HepG2 (cell line): Measurements from ENCODE around the gene BABAM1. TPM values are rescaled to one million over a fixed set of nuclear protein-coding genes. Genes with fewer than 3 reads are reported as not detected.

Source experiments
- ATAC-seq: fragments of 200-7000 bp; cut with Tn5 transposase; 3 replicates; pipeline ENCODE4 v1.9.1; 2020; ENCODE audit warnings: mild to moderate bottlenecking, moderate library complexity
- BruUV-seq: library from RNA; stranded (reverse); fragments of 400-500 nt; replicated peaks from 2 replicates; lab custom pipeline; 2021; lab: Mats Ljungman, UMichigan
- CTCF ChIA-PET: fragments of 300-600 bp; formaldehyde crosslinking; extraction: SDS; loops from one replicate; lab custom pipeline; 2021; ENCODE audit warnings: low total read pairs, inconsistent platforms, low intra/inter-chr PET ratio; lab: Yijun Ruan, JAX
- POLR2A ChIA-PET: fragments of 350-600 bp; sonication (Branson Sonifier 250); formaldehyde crosslinking; loops from one replicate; lab custom pipeline; 2020; ENCODE audit warnings: antibody characterized with exemption, inconsistent platforms; lab: Yijun Ruan, JAX
- DNase-seq: peaks from one replicate; pipeline ENCODE4 v3.0.0-alpha.2; 2015; ENCODE audit warnings: low spot score
- FAIRE-seq: peaks from 3 replicates; lab custom pipeline; 2011; peaks lifted over from hg19 to GRCh38; lab: Jason Lieb, UNC
- H2AFZ ChIP-seq: one replicate; pipeline ENCODE4 v1.6.1; 2011; ENCODE audit warnings: low read length, inconsistent platforms
- H3K27ac ChIP-seq: fragments of 300-600 bp; 3 replicates; pipeline ENCODE4 v1.8.0; 2011; ENCODE audit warnings: mixed run types, mild to moderate bottlenecking, mixed read lengths, low read length, inconsistent platforms; ENCODE audit not compliant: insufficient read depth; ENCODE audit errors: extremely low read length
- H3K27me3 ChIP-seq, 2 experiments: fragments of 200-600 bp in 1 of 2; 2 replicates in 1 of 2; 3 replicates in 1 of 2; pipeline versions ENCODE4 v1.6.0 to v1.8.0; 2011; ENCODE audit warnings: low read length in 2 of 2, mild to moderate bottlenecking in 2 of 2, moderate library complexity in 2 of 2, inconsistent platforms in 1 of 2; ENCODE audit not compliant: insufficient read depth in 2 of 2, control insufficient read depth in 1 of 2
- H3K36me3 ChIP-seq, 2 experiments: fragments of 200-600 bp in 1 of 2; replicated peaks in 1 of 2; 2 replicates in 1 of 2; 3 replicates in 1 of 2; pipeline versions ENCODE4 v1.5.1 to v1.8.0; 2011; ENCODE audit warnings: low read length in 2 of 2, inconsistent platforms in 1 of 2; ENCODE audit not compliant: insufficient read depth in 2 of 2, control insufficient read depth in 1 of 2
- H3K4me1 ChIP-seq: 2 replicates; pipeline ENCODE4 v1.5.1; 2012; ENCODE audit warnings: low read length, inconsistent platforms; ENCODE audit not compliant: insufficient read depth
- H3K4me2 ChIP-seq: 2 replicates; pipeline ENCODE4 v1.6.0; 2011; ENCODE audit warnings: low read depth, low read length, inconsistent platforms
- H3K4me3 ChIP-seq, 3 experiments: fragments of 200-600 bp in 1 of 3; sonication (generic), shearing (Covaris generic) in 1 of 3; replicated peaks in 1 of 3; 2 replicates each; pipeline ENCODE4 v1.5.1; 2011 to 2016; ENCODE audit warnings: low read length in 3 of 3, inconsistent platforms in 2 of 3, low read depth in 2 of 3, mild to moderate bottlenecking in 2 of 3, control low read depth in 1 of 3, mixed read lengths in 1 of 3; ENCODE audit not compliant: insufficient read depth in 1 of 3
- H3K79me2 ChIP-seq: one replicate; pipeline ENCODE4 v1.6.1; 2011; ENCODE audit warnings: low read length, inconsistent platforms; ENCODE audit not compliant: insufficient read depth
- H3K9ac ChIP-seq: 2 replicates; pipeline ENCODE4 v1.6.0; 2011; ENCODE audit warnings: mild to moderate bottlenecking, low read depth, low read length, inconsistent platforms; ENCODE audit not compliant: insufficient read depth
- H3K9me3 ChIP-seq: 2 replicates; pipeline ENCODE4 v1.5.1; 2012; ENCODE audit warnings: mild to moderate bottlenecking, low read length
- H4K20me1 ChIP-seq: 2 replicates; pipeline ENCODE4 v1.6.0; 2011; ENCODE audit warnings: inconsistent platforms, mild to moderate bottlenecking, low read length, moderate library complexity; ENCODE audit not compliant: insufficient read depth
- AGO2 ChIP-seq: fragments of 200-400 bp; formaldehyde crosslinking; optimal IDR thresholded peaks from 2 replicates; pipeline ENCODE3; 2017; ENCODE audit warnings: mild to moderate bottlenecking, low read depth, low read length, moderate library complexity
- CERS6 ChIP-seq: sonication (generic); formaldehyde crosslinking; IDR thresholded peaks from 2 replicates; pipeline ENCODE4 v1.5.0; 2020; ENCODE audit warnings: missing genetic modification reagents
- DMAP1 ChIP-seq: IDR thresholded peaks from 2 replicates; pipeline ENCODE4 v1.6.1; 2016
- FOXK2 ChIP-seq: fragments of 450-650 bp; IDR thresholded peaks from 2 replicates; pipeline ENCODE4 v1.6.1; 2016
- IRF1 ChIP-seq: sonication (generic); formaldehyde crosslinking; IDR thresholded peaks from 2 replicates; pipeline ENCODE4 v1.4.0; 2020; ENCODE audit warnings: low read depth, mild to moderate bottlenecking, missing genetic modification reagents
- MAX ChIP-seq: IDR thresholded peaks from 2 replicates; pipeline ENCODE4 v1.6.1; 2012; ENCODE audit warnings: inconsistent platforms
- MYC ChIP-seq: sonication (generic); formaldehyde crosslinking; IDR thresholded peaks from 2 replicates; pipeline ENCODE4 v1.9.0; 2021; ENCODE audit warnings: missing genetic modification reagents, borderline replicate concordance
- RFXANK ChIP-seq: IDR thresholded peaks from 2 replicates; pipeline ENCODE4 v1.6.1; 2016
- SP5 ChIP-seq: IDR thresholded peaks from 2 replicates; pipeline ENCODE4 v1.6.1; 2016; ENCODE audit warnings: low read depth, borderline replicate concordance
- ZBTB25 ChIP-seq: IDR thresholded peaks from 2 replicates; pipeline ENCODE4 v1.6.1; 2018; ENCODE audit warnings: missing genetic modification reagents
- ZFP37 ChIP-seq: sonication (generic); formaldehyde crosslinking; IDR thresholded peaks from 2 replicates; pipeline ENCODE4 v1.4.0; 2020; ENCODE audit warnings: missing genetic modification reagents, borderline replicate concordance
- ZFY ChIP-seq: sonication (generic); formaldehyde crosslinking; IDR thresholded peaks from 2 replicates; pipeline ENCODE4 v1.4.0; 2020; ENCODE audit warnings: missing genetic modification reagents
- ZNF362 ChIP-seq: sonication (generic); formaldehyde crosslinking; IDR thresholded peaks from 2 replicates; pipeline ENCODE4 v1.4.0; 2020; ENCODE audit warnings: missing genetic modification reagents, mild to moderate bottlenecking, borderline replicate concordance
- ZNF367 ChIP-seq: sonication (generic); formaldehyde crosslinking; IDR thresholded peaks from 2 replicates; pipeline ENCODE4 v1.4.0; 2020; ENCODE audit warnings: missing genetic modification reagents, borderline replicate concordance
- ZNF556 ChIP-seq: sonication (generic); formaldehyde crosslinking; IDR thresholded peaks from 2 replicates; pipeline ENCODE4 v1.4.0; 2020; ENCODE audit warnings: mild to moderate bottlenecking, missing genetic modification reagents, borderline replicate concordance
- ZNF569 ChIP-seq: sonication (generic); formaldehyde crosslinking; IDR thresholded peaks from 2 replicates; pipeline ENCODE4 v1.5.0; 2020; ENCODE audit warnings: mild to moderate bottlenecking, missing genetic modification reagents, moderate library complexity, borderline replicate concordance
- ZSCAN12 ChIP-seq: sonication (generic); formaldehyde crosslinking; IDR thresholded peaks from 2 replicates; pipeline ENCODE4 v1.9.0; 2021; ENCODE audit warnings: mild to moderate bottlenecking, missing genetic modification reagents
- WGBS: methylation state at CpG from one replicate; pipeline ENCODE4 v1.1.6; 2017; ENCODE audit warnings: low lambda C conversion rate; 5-methylcytosine and 5-hydroxymethylcytosine counted together
- in situ Hi-C: cut with HindIII; loops from 2 replicates; pipeline ENCODE4 v1.10.0; 2017; ENCODE audit warnings: low pct_unique_long_range_greater_than_20kb; ENCODE audit not compliant: extremely low pct_ligation_motif_present
- intact Hi-C: fragments of 100-400 bp; cut with micrococcal nuclease; formaldehyde crosslinking; loops from one replicate; pipeline ENCODE4 v1.10.0; 2022; ENCODE audit not compliant: unreplicated experiment
- polyA plus RNA-seq, 8 experiments: library from polyadenylated mRNA; depleted of rRNA in 3 of 8; stranded (reverse) in 7 of 8; unstranded in 1 of 8; fragments of >200 nt; fragmentation: Illumina TruSeq in 4 of 8; extraction: Trizol in 4 of 8; gene quantifications; 2 replicates each; pipeline versions ENCODE4 v1.2.1 to v1.2.3, GENCODE V29; 2011 to 2016; ENCODE audit warnings: low read depth in 4 of 8, missing spikeins in 1 of 8, mixed read lengths in 1 of 8; ENCODE audit not compliant: insufficient read depth in 1 of 8
- total RNA-seq, 5 experiments: library from RNA; depleted of rRNA; stranded (reverse); fragments of >200 nt; fragmentation: Illumina TruSeq; extraction: Trizol; gene quantifications; 2 replicates each; pipeline ENCODE4 v1.2.3, GENCODE V29; 2016; ENCODE audit warnings: low read depth in 1 of 5

BABAM1 gene
- total and polyA plus RNA-seq, 2 of the 13 experiments (the other 11 are each of a cell fraction or from before 2014, with no cell fraction given): 70.0 to 82.0 TPM

- TF ChIP-seq RFXANK (CRISPR knock-in tag): 0 out of 2 replicates have a peak, but pooled peaks have one; percentile 68
- peak; percentile 62 for TF ChIP-seq ZBTB25 (CRISPR knock-in tag)
- no peak for TF ChIP-seq ZNF569 (CRISPR knock-in tag)
- no peak for TF ChIP-seq ZNF362 (CRISPR knock-in tag)
- TF ChIP-seq CERS6: no peak
- TF ChIP-seq FOXK2: peak; percentile 77
These were observed 38.5 kb downstream of the BABAM1 start, which contains the start of gene MRPL34 (continued) for GRCh38 chr19:17305517-17306284.

- H3K9ac ChIP-seq: peak overlapping the region; percentile 87
- no peak overlapping the region for H2AFZ ChIP-seq
- H3K9me3 ChIP-seq: no peaks in the 10 kb centered on the region
- H3K27me3 ChIP-seq: no peaks in the 10 kb centered on the region; a peak in 1 of 5 replicates
- no TSS peak for BruUV-seq
- H3K79me2 ChIP-seq: peaks cover 21% of the 10 kb centered on the region
- H3K4me2 ChIP-seq: peak overlapping the region; percentile 92
- H3K36me3 ChIP-seq: no peaks in the 10 kb centered on the region
- ChIA-PET CTCF (interaction anchor here (0.8 kb wide), 1 partner anchor 13 kb away, joined by 4 read pairs; no protein-coding TSS in a partner anchor), POLR2A (interaction anchor here (0.8 to 1.6 kb wide), 4 partner anchors 27 to 91 kb away, joined by 3 to 11 read pairs (median 4); partner anchors contain the start of genes ANO8 and USE1)
- in situ Hi-C loops: no loop called here
- H3K4me1 ChIP-seq: peaks cover 46% of the 10 kb centered on the region
- no peak for FAIRE-seq
- DNase-seq: no peak
- no peak for ATAC-seq
- WGBS: 1% methylated on average over 21 of the region's 28 CpGs
- H3K4me3 ChIP-seq: peak overlapping the region; percentile 60 to 87 (median 85)
- H3K27ac ChIP-seq: peak overlapping the region; percentile 91
- intact Hi-C loops: no loop called here
- peaks cover 4% of the 10 kb centered on the region; the same call in 1 of the 2 replicates for H4K20me1 ChIP-seq
- peak; percentile 57 for TF ChIP-seq DMAP1 (CRISPR knock-in tag)
- 0 out of 2 replicates have a peak, but pooled peaks have one; percentile 60 for TF ChIP-seq ZSCAN12
- TF ChIP-seq SP5 (CRISPR knock-in tag): no peak
- TF ChIP-seq MYC (CRISPR knock-in tag): peak; percentile 63; the same call in 1 of the 2 replicates
- TF ChIP-seq AGO2: peak; percentile 14
- TF ChIP-seq MAX: peak; percentile 45
- 0 out of 2 replicates have a peak, but pooled peaks have one; percentile 5 for TF ChIP-seq ZFY (CRISPR knock-in tag)
- TF ChIP-seq ZNF556 (CRISPR knock-in tag): no peak
- TF ChIP-seq ZFP37 (CRISPR knock-in tag): 0 out of 2 replicates have a peak, but pooled peaks have one; percentile 5
- TF ChIP-seq ZNF367 (CRISPR knock-in tag): peak; percentile 2; the same call in 1 of the 2 replicates
- TF ChIP-seq IRF1 (CRISPR knock-in tag): no peak
These were observed 39.1 kb downstream of the BABAM1 start for GRCh38 chr19:17306285-17306714.
